NCI-H128 (cell line): ENCODE results near the gene CYB561D1.
A peak's percentile ranks its signal among the peaks of the same experiment; 100 is the strongest.

Experiments used
- DNase-seq: peaks from one replicate; lab custom pipeline; 2025; ENCODE audit not compliant: unreplicated experiment; lab: John Stamatoyannopoulos, UW

CYB561D1 gene

GRCh38 chr1:109527846-109528695, 34.2 kb downstream of the CYB561D1 start:
- DNase-seq: no peak

GRCh38 chr1:109528712-109529111, 34.8 kb downstream of the CYB561D1 start:
- DNase-seq: no peak

- DNase-seq: no peak
Measured at GRCh38 chr1:109529881-109530456, 36.1 kb downstream of the CYB561D1 start.

- no peak for DNase-seq
Measured at GRCh38 chr1:109530457-109531087, 36.7 kb downstream of the CYB561D1 start.

- no peak for DNase-seq
Measured at GRCh38 chr1:109531380-109531779, 37.5 kb downstream of the CYB561D1 start.

- DNase-seq: no peak
Measured at GRCh38 chr1:109531826-109532364, 38.0 kb downstream of the CYB561D1 start.

- peak; percentile 72 for DNase-seq
Measured at GRCh38 chr1:109532365-109533136, 38.7 kb downstream of the CYB561D1 start.

GRCh38 chr1:109534307-109534858, 40.5 kb downstream of the CYB561D1 start:
- no peak for DNase-seq

- DNase-seq: no peak
Measured at GRCh38 chr1:109535481-109535880, 41.6 kb downstream of the CYB561D1 start.

- peak; percentile 21 for DNase-seq
Measured at GRCh38 chr1:109535971-109536491, 42.1 kb downstream of the CYB561D1 start.

GRCh38 chr1:109537450-109538178, 43.7 kb downstream of the CYB561D1 start:
- DNase-seq: no peak

GRCh38 chr1:109538827-109539555, 45.1 kb downstream of the CYB561D1 start:
- no peak for DNase-seq

GRCh38 chr1:109539676-109540075, 45.8 kb downstream of the CYB561D1 start, which contains the start of gene GPR61:
TSS of gene GPR61 (plus strand) at chr1:109539872. CDS start at chr1:109543023, 3,151 bp downstream.
- DNase-seq: no peak

GRCh38 chr1:109541102-109541501, 47.2 kb downstream of the CYB561D1 start:
- DNase-seq: no peak

- DNase-seq: no peak
Measured at GRCh38 chr1:109542657-109543056, 48.8 kb downstream of the CYB561D1 start.

GRCh38 chr1:109543283-109543987, 49.5 kb downstream of the CYB561D1 start:
- no peak for DNase-seq

- DNase-seq: no peak
Measured at GRCh38 chr1:109543988-109544735, 50.3 kb downstream of the CYB561D1 start.
